ENCODE results near the gene FNBP1.

FNBP1 gene

GRCh38 chr9:129861447-129861827 lies 181.6 kb downstream of the FNBP1 start:
- TF ChIP-seq REST (IDR thresholded peaks at IDR 0.05; ENCODE audit: insufficient replicate concordance, low read depth), result no peak
- no peak for TF ChIP-seq SPI1 (IDR thresholded peaks at IDR 0.05; ENCODE audit: borderline replicate concordance, low read depth)
- TF ChIP-seq CTCF (IDR thresholded peaks at IDR 0.05; ENCODE audit: insufficient read depth, low read length), result no peak
- TF ChIP-seq POLR2AphosphoS5 (IDR thresholded peaks at IDR 0.05; ENCODE audit: low read depth), result no peak
- no peak for TF ChIP-seq GABPA (IDR thresholded peaks at IDR 0.05; ENCODE audit: low read depth)
- peak overlapping the region; percentile 41; the same call in 1 of the 2 replicates for H3K27ac ChIP-seq (replicated peaks)
- DNase-seq (ENCODE audit: low read depth in 1 of 2, low spot score in 1 of 2), result no peak
- H3K4me3 ChIP-seq (replicated peaks; ENCODE audit: insufficient read depth, low read length), result no peak overlapping the region
- H3K27me3 ChIP-seq (ENCODE audit: insufficient read depth, poor library complexity, severe bottlenecking), result no peaks in the 10 kb centered on the region

GRCh38 chr9:129860653-129861446 lies 182.1 kb downstream of the FNBP1 start:
- TF ChIP-seq GABPA (IDR thresholded peaks at IDR 0.05; ENCODE audit: low read depth), result no peak
- TF ChIP-seq REST (IDR thresholded peaks at IDR 0.05; ENCODE audit: insufficient replicate concordance, low read depth), result no peak
- TF ChIP-seq SPI1 (IDR thresholded peaks at IDR 0.05; ENCODE audit: borderline replicate concordance, low read depth), result no peak
- no peak for TF ChIP-seq CTCF (IDR thresholded peaks at IDR 0.05; ENCODE audit: insufficient read depth, low read length)
- TF ChIP-seq POLR2AphosphoS5 (IDR thresholded peaks at IDR 0.05; ENCODE audit: low read depth), result no peak
- Histone ChIP-seq H3K27ac (replicated peaks) (peak overlapping the region; percentile 41), H3K27me3 (ENCODE audit: insufficient read depth, poor library complexity, severe bottlenecking) (no peaks in the 10 kb centered on the region), H3K4me3 (replicated peaks; ENCODE audit: insufficient read depth, low read length) (no peak overlapping the region)
- no peak for DNase-seq (ENCODE audit: low read depth in 1 of 2, low spot score in 1 of 2)

- Histone ChIP-seq H3K4me3 (replicated peaks; ENCODE audit: insufficient read depth, low read length) (no peak overlapping the region), H3K27me3 (ENCODE audit: insufficient read depth, poor library complexity, severe bottlenecking) (no peaks in the 10 kb centered on the region), H3K27ac (replicated peaks) (no peak overlapping the region)
- no peak for DNase-seq (ENCODE audit: low read depth in 1 of 2, low spot score in 1 of 2)
- no peak for TF ChIP-seq CTCF (IDR thresholded peaks at IDR 0.05; ENCODE audit: insufficient read depth, low read length)
- TF ChIP-seq POLR2AphosphoS5 (IDR thresholded peaks at IDR 0.05; ENCODE audit: low read depth), result no peak
- no peak for TF ChIP-seq REST (IDR thresholded peaks at IDR 0.05; ENCODE audit: insufficient replicate concordance, low read depth)
- no peak for TF ChIP-seq SPI1 (IDR thresholded peaks at IDR 0.05; ENCODE audit: borderline replicate concordance, low read depth)
- no peak for TF ChIP-seq GABPA (IDR thresholded peaks at IDR 0.05; ENCODE audit: low read depth)
Measured at GRCh38 chr9:129858167-129858962, 184.6 kb downstream of the FNBP1 start.
